GM21447 (cell line): ENCODE results near the gene ADGRA1.

Experiments used
- ATAC-seq: cut with Tn5 transposase; IDR thresholded peaks from one replicate; pipeline ENCODE4 v1.9.1; 2021; ENCODE audit not compliant: unreplicated experiment

Gene ADGRA1

GRCh38 chr10:133055470-133055869 lies 32.3 kb upstream of the ADGRA1 start:
- no peak for ATAC-seq

- ATAC-seq, result no peak
These were observed 31.7 kb upstream of the ADGRA1 start for GRCh38 chr10:133056001-133056400.

GRCh38 chr10:133056651-133057178 lies 31.0 kb upstream of the ADGRA1 start:
- ATAC-seq, result no peak

- no peak for ATAC-seq
These were observed 29.2 kb upstream of the ADGRA1 start for GRCh38 chr10:133058331-133059092.

GRCh38 chr10:133059093-133059470 lies 28.6 kb upstream of the ADGRA1 start:
- no peak for ATAC-seq

GRCh38 chr10:133059571-133059970 lies 28.2 kb upstream of the ADGRA1 start:
- ATAC-seq, result no peak

- no peak for ATAC-seq
These were observed 27.7 kb upstream of the ADGRA1 start for GRCh38 chr10:133060022-133060421.

GRCh38 chr10:133060466-133060865 lies 27.3 kb upstream of the ADGRA1 start:
- ATAC-seq, result no peak

- ATAC-seq, result no peak
These were observed 26.8 kb upstream of the ADGRA1 start for GRCh38 chr10:133060881-133061280.

GRCh38 chr10:133061296-133062038 lies 26.3 kb upstream of the ADGRA1 start:
- no peak for ATAC-seq

- no peak for ATAC-seq
These were observed 25.6 kb upstream of the ADGRA1 start for GRCh38 chr10:133062085-133062484.

GRCh38 chr10:133062635-133063034 lies 25.1 kb upstream of the ADGRA1 start:
- ATAC-seq, result no peak

GRCh38 chr10:133067149-133068105 lies 20.3 kb upstream of the ADGRA1 start:
- ATAC-seq, result no peak

GRCh38 chr10:133068111-133069032 lies 19.4 kb upstream of the ADGRA1 start:
- no peak for ATAC-seq

- no peak for ATAC-seq
These were observed 18.6 kb upstream of the ADGRA1 start for GRCh38 chr10:133069033-133069525.

GRCh38 chr10:133070405-133070804 lies 17.3 kb upstream of the ADGRA1 start:
- no peak for ATAC-seq

- no peak for ATAC-seq
These were observed 16.9 kb upstream of the ADGRA1 start for GRCh38 chr10:133070810-133071209.

- ATAC-seq, result no peak
These were observed 16.0 kb upstream of the ADGRA1 start for GRCh38 chr10:133071733-133072132.

- ATAC-seq, result no peak
These were observed 15.5 kb upstream of the ADGRA1 start for GRCh38 chr10:133072196-133072595.
